Stimulated activated memory B cell treated with anti-CD40 and anti-IgM and Interleukin-4, amounts not matched to agents 10 μg/mL and 1 μg/mL and 100 μg/mL, for 72 hours (primary cell): ENCODE measurements around the gene DNAAF5.

Experiments
- ATAC-seq: fragments of 150-1000 bp; cut with Tn5 transposase; 2 replicates; pipeline ENCODE4 v1.10.0; 2021
- H3K27ac Mint-ChIP-seq: one replicate; pipeline ENCODE4 v1.8.0; 2022; ENCODE audit warnings: mild to moderate bottlenecking, mixed read lengths
- H3K27me3 Mint-ChIP-seq: one replicate; pipeline ENCODE4 v1.8.0; 2022; ENCODE audit warnings: mixed read lengths
- H3K36me3 Mint-ChIP-seq: one replicate; pipeline ENCODE4 v1.8.0; 2022; ENCODE audit warnings: mixed read lengths
- H3K4me1 Mint-ChIP-seq: one replicate; pipeline ENCODE4 v1.8.0; 2022; ENCODE audit warnings: mixed read lengths
- H3K4me3 Mint-ChIP-seq: one replicate; pipeline ENCODE4 v1.8.0; 2022; ENCODE audit warnings: mild to moderate bottlenecking, moderate library complexity, mixed read lengths
- H3K9me3 Mint-ChIP-seq: one replicate; pipeline ENCODE4 v1.8.0; 2022; ENCODE audit warnings: mixed read lengths

The DNAAF5 gene

GRCh38 chr7:716222-716621, 10.3 kb upstream of the DNAAF5 start:
- Mint-ChIP-seq H3K27ac (no peak overlapping the region), H3K27me3 (peaks cover 21% of the 10 kb centered on the region)

DNA sequence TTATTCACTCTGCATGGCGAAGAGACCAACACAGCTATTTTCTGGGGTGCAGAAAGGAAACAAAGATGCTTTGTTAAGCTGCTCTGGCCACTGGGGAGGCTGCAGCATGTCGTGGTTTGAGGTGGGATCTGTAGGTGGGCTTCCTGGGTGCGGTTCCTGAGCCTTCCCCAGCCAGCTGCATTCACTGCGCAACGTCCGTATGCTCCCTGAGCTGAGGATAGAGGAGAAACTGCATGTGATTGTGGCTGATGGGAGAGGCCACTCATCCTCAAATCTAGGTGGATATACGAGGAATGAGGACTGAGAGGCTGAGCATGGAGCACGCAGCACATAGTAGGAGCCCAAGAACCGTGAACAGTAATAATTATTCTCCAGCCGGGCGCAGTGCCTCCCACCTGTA, 9.9 kb upstream of the DNAAF5 start:
- H3K9me3 Mint-ChIP-seq: peaks cover 9% of the 10 kb centered on the region
- H3K36me3 Mint-ChIP-seq: peaks cover 41% of the 10 kb centered on the region
- H3K27me3 Mint-ChIP-seq: peaks cover 21% of the 10 kb centered on the region
- H3K4me1 Mint-ChIP-seq: peaks cover 43% of the 10 kb centered on the region
- ATAC-seq: no peak
- no peak overlapping the region for H3K4me3 Mint-ChIP-seq
- H3K27ac Mint-ChIP-seq: no peak overlapping the region

More at GRCh38 chr7:716222-716621, 10.3 kb upstream of the DNAAF5 start:
- Mint-ChIP-seq H3K9me3 (peaks cover 8% of the 10 kb centered on the region), H3K4me1 (peaks cover 43% of the 10 kb centered on the region), H3K36me3 (peaks cover 38% of the 10 kb centered on the region), H3K4me3 (no peak overlapping the region)
- no peak for ATAC-seq

GRCh38 chr7:721619-722248, 4.8 kb upstream of the DNAAF5 start:
- ATAC-seq: no peak
- Mint-ChIP-seq H3K4me1 (peaks cover 36% of the 10 kb centered on the region), H3K36me3 (peaks cover 58% of the 10 kb centered on the region), H3K4me3 (no peak overlapping the region), H3K27ac (no peak overlapping the region), H3K27me3 (no peaks in the 10 kb centered on the region), H3K9me3 (peaks cover 12% of the 10 kb centered on the region)

DNA sequence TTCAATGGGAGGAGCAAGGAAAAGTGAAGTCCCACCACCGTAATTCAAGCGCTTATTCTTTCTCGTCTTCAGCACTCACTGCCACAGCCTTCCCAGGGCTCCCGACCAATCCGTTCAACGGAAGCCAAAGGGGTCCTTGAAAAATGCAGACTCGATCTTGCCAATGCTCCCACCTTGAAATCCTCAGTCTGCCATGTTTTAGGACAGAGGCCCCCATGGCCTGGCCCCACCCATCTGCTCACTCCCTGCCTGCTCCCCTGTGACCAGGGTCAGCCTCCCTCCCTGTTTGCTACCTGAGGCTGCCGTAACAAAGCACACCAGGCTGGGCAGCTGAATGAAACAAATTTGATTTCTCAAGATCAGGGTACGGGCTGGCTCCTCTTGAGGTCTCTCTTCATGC, 3.0 kb upstream of the DNAAF5 start:
- Mint-ChIP-seq H3K27me3 (no peaks in the 10 kb centered on the region), H3K9me3 (peaks cover 10% of the 10 kb centered on the region), H3K27ac (peak overlapping the region; percentile 17), H3K4me1 (peaks cover 36% of the 10 kb centered on the region), H3K4me3 (no peak overlapping the region), H3K36me3 (peaks cover 52% of the 10 kb centered on the region)
- ATAC-seq: no peak

- Mint-ChIP-seq H3K27ac (peak overlapping the region; percentile 17), H3K4me3 (no peak overlapping the region), H3K4me1 (peaks cover 35% of the 10 kb centered on the region), H3K36me3 (peaks cover 52% of the 10 kb centered on the region), H3K9me3 (peaks cover 9% of the 10 kb centered on the region), H3K27me3 (no peaks in the 10 kb centered on the region)
- ATAC-seq: no peak
Observed at GRCh38 chr7:724298-724697, 2.2 kb upstream of the DNAAF5 start.

GRCh38 chr7:725223-726005, 1.1 kb upstream of the DNAAF5 start:
- Mint-ChIP-seq H3K9me3 (peaks cover 9% of the 10 kb centered on the region), H3K4me3 (peak overlapping the region; percentile 74), H3K27me3 (no peaks in the 10 kb centered on the region), H3K27ac (peak overlapping the region; percentile 72), H3K4me1 (peaks cover 30% of the 10 kb centered on the region), H3K36me3 (peaks cover 58% of the 10 kb centered on the region)
- ATAC-seq: no peak

- peaks cover 50% of the 10 kb centered on the region for H3K36me3 Mint-ChIP-seq
- peaks cover 30% of the 10 kb centered on the region for H3K4me1 Mint-ChIP-seq
- no peak overlapping the region for H3K27ac Mint-ChIP-seq
- H3K4me3 Mint-ChIP-seq: no peak overlapping the region
- H3K9me3 Mint-ChIP-seq: peaks cover 2% of the 10 kb centered on the region
- no peaks in the 10 kb centered on the region for H3K27me3 Mint-ChIP-seq
- ATAC-seq: peak; percentile 26
Observed at GRCh38 chr7:726854-727103, 280 bp downstream of the DNAAF5 start.

DNA sequence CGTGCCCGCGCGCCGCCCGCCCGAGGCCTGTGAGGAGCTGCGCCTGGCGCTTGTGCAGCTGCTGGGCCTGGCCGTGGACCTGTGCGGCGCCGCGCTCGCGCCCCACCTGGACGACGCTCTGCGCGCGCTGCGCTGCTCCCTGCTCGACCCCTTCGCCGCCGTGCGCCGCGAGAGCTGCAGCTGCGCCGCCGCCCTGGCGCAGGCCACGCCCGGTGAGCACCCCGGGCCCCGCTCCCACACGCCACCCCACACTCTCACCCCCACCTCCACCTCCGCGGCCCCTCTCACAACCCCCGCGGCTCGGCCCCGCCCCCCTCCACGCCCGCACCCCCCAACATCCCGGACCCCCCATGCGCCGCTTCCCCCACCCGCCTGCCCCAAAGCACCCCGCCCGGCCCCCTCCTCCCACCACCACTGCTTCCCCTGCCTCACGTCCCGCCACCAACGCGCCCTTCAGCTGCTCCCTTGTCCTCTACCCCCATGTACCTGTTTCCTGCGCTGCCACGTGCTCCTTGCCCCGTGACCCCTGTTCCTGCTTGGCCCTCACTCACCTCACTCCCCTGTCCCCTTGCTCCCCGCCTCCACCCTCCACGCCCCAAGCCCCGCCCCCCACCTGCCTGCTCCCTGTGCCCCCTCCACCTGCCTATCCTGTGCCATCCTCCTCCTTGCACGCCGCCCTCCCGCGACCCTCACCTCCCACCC, 756 bp downstream of the DNAAF5 start, which contains the start of gene PRKAR1B:
Gene PRKAR1B, minus strand, starts transcription at position 178 of the 702 bp plus-strand sequence. CDS start 15,776 bp downstream, outside the sequence.
- ATAC-seq: peak; percentile 75
- peak within 1 kb of the TSS; percentile 82 for H3K4me3 Mint-ChIP-seq
- H3K36me3 Mint-ChIP-seq: peaks cover 47% of the 10 kb centered on the region
- H3K27ac Mint-ChIP-seq: peak within 1 kb of the TSS; percentile 80
- peaks cover 30% of the 10 kb centered on the region for H3K4me1 Mint-ChIP-seq
- no peaks in the 10 kb centered on the region for H3K9me3 Mint-ChIP-seq
- no peaks in the 10 kb centered on the region for H3K27me3 Mint-ChIP-seq

- H3K9me3 Mint-ChIP-seq: peaks cover under 1% of the 10 kb centered on the region
- H3K27ac Mint-ChIP-seq: peak overlapping the region; percentile 80
- no peaks in the 10 kb centered on the region for H3K27me3 Mint-ChIP-seq
- H3K36me3 Mint-ChIP-seq: peaks cover 42% of the 10 kb centered on the region
- ATAC-seq: no peak
- peak overlapping the region; percentile 82 for H3K4me3 Mint-ChIP-seq
- H3K4me1 Mint-ChIP-seq: peaks cover 30% of the 10 kb centered on the region
Observed at GRCh38 chr7:727806-728460, 1.4 kb downstream of the DNAAF5 start.

DNA sequence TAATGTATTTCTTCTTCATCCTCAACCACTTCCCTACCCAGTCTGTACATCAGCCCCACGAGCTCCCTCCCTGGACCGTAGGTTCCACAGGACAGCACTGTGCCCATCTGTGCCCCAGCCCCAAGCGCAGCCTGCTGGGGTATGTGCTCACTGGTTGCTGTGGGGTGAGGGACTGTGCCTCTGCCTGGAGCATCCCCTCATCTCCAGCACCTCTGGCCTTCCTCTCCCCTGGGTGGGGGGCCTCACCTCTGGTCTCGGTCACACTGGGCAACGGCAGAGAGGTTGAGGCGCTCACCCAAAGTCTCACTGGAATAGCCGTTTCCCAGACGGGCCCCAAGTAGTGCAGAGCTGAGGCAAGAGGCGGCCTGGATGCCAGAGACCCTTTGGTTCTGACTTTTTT, 2.1 kb downstream of the DNAAF5 start:
- Mint-ChIP-seq H3K27me3 (no peaks in the 10 kb centered on the region), H3K4me3 (peak overlapping the region; percentile 82), H3K4me1 (peaks cover 30% of the 10 kb centered on the region), H3K27ac (peak overlapping the region; percentile 80), H3K36me3 (peaks cover 36% of the 10 kb centered on the region), H3K9me3 (peaks cover 3% of the 10 kb centered on the region)
- ATAC-seq: no peak

GRCh38 chr7:729140-730000, 2.9 kb downstream of the DNAAF5 start:
- Mint-ChIP-seq H3K4me1 (peaks cover 30% of the 10 kb centered on the region), H3K9me3 (peaks cover 5% of the 10 kb centered on the region), H3K27ac (no peak overlapping the region), H3K36me3 (peaks cover 28% of the 10 kb centered on the region), H3K4me3 (no peak overlapping the region), H3K27me3 (no peaks in the 10 kb centered on the region)
- no peak for ATAC-seq

GRCh38 chr7:730501-731439, 4.3 kb downstream of the DNAAF5 start:
- no peak overlapping the region for H3K27ac Mint-ChIP-seq
- H3K27me3 Mint-ChIP-seq: no peaks in the 10 kb centered on the region
- no peak for ATAC-seq
- H3K36me3 Mint-ChIP-seq: peaks cover 16% of the 10 kb centered on the region
- H3K9me3 Mint-ChIP-seq: peaks cover 7% of the 10 kb centered on the region
- no peak overlapping the region for H3K4me3 Mint-ChIP-seq
- H3K4me1 Mint-ChIP-seq: peaks cover 18% of the 10 kb centered on the region

DNA sequence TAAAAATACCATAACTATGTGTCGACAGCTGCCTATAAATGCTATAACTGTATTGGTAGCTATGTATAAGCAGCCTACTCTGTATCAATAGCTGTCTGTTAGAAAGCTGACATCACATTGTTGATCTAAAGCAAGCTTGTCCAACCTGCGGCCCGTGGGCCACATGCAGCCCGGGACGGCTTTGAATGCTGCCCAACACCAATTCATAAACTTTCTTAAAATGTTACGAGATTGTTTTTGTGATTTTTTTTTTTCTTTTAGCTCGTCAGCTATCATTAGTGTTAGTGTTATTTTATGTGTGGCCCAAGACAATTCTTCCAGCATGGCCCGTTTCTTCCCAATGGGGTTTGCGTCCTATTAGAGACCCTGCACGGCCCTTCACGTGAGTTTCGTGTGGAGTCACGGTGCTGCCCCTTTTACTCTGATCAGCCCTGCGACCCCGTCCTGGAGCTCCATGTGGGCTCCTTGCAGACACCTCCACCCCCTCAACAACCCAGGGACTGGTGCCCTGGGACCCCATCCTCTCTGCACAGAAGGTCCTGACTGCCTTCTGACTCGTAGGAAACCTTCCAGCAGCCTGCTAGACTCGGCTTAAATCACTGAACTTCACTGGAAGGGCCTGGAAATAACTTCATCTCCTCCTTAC, 5.1 kb downstream of the DNAAF5 start:
- Mint-ChIP-seq H3K27me3 (no peaks in the 10 kb centered on the region), H3K9me3 (peaks cover 7% of the 10 kb centered on the region), H3K27ac (no peak overlapping the region), H3K36me3 (peaks cover 13% of the 10 kb centered on the region), H3K4me3 (no peak overlapping the region), H3K4me1 (peaks cover 12% of the 10 kb centered on the region)
- ATAC-seq: no peak
